GM23338 (cell line): ENCODE results near the gene GFRA4. TPM values are rescaled to one million over a fixed set of nuclear protein-coding genes. Genes with fewer than 3 reads are reported as not detected.

Experiments
- ATAC-seq: fragments of 200-7000 bp; cut with Tn5 transposase; 3 replicates; pipeline ENCODE4 v1.9.1; 2020
- DNase-seq: peaks from one replicate; pipeline ENCODE4 v3.0.0-alpha.2; 2015; ENCODE audit warnings: low spot score
- H2AFZ ChIP-seq: fragments of 200-600 bp; sonication (generic); 2 replicates; pipeline ENCODE4 v1.8.0; 2016; ENCODE audit warnings: antibody characterized with exemption, mild to moderate bottlenecking, moderate library complexity
- H3F3A ChIP-seq: fragments of 200-600 bp; sonication (generic); replicated peaks from 2 replicates; pipeline ENCODE4 v1.8.0; 2017; ENCODE audit warnings: antibody characterized with exemption, mixed run types, low read depth
- H3K27ac ChIP-seq: fragments of 200-600 bp; sonication (generic); 2 replicates; pipeline ENCODE4 v1.6.1; 2016; ENCODE audit warnings: low read depth
- H3K27me3 ChIP-seq: fragments of 200-600 bp; sonication (generic); 2 replicates; pipeline ENCODE4 v1.8.0; 2016; ENCODE audit warnings: mild to moderate bottlenecking, mixed run types, moderate library complexity; ENCODE audit not compliant: insufficient read depth
- H3K36me3 ChIP-seq: fragments of 200-600 bp; sonication (generic); 2 replicates; pipeline ENCODE4 v1.8.0; 2016; ENCODE audit warnings: mild to moderate bottlenecking; ENCODE audit not compliant: insufficient read depth
- H3K4me1 ChIP-seq: fragments of 200-600 bp; sonication (generic); 2 replicates; pipeline ENCODE4 v1.8.0; 2016; ENCODE audit warnings: mild to moderate bottlenecking, moderate library complexity; ENCODE audit not compliant: insufficient read depth
- H3K4me2 ChIP-seq: fragments of 200-600 bp; sonication (generic); 2 replicates; pipeline ENCODE4 v1.7.1; 2017; ENCODE audit warnings: mixed run types
- H3K4me3 ChIP-seq: fragments of 200-600 bp; sonication (generic); 2 replicates; pipeline ENCODE4 v1.6.1; 2016; ENCODE audit warnings: mixed run types
- H3K79me2 ChIP-seq: fragments of 200-600 bp; sonication (generic); replicated peaks from 2 replicates; pipeline ENCODE4 v1.8.0; 2017; ENCODE audit warnings: mild to moderate bottlenecking; ENCODE audit not compliant: insufficient read depth
- H3K9me2 ChIP-seq: fragments of 200-600 bp; sonication (generic); 2 replicates; pipeline ENCODE4 v1.8.0; 2017; ENCODE audit not compliant: insufficient read depth
- H4K20me1 ChIP-seq: fragments of 200-600 bp; sonication (generic); replicated peaks from 2 replicates; pipeline ENCODE4 v1.8.0; 2017; ENCODE audit warnings: mild to moderate bottlenecking; ENCODE audit not compliant: insufficient read depth
- H3K27ac Mint-ChIP-seq: 2 replicates; pipeline ENCODE4 v1.8.0; 2020; ENCODE audit warnings: inconsistent platforms, mild to moderate bottlenecking, moderate library complexity, mixed read lengths
- H3K27me3 Mint-ChIP-seq: 3 replicates; pipeline ENCODE4 v1.8.0; 2022; ENCODE audit warnings: low read depth, mild to moderate bottlenecking, moderate library complexity, mixed read lengths, inconsistent platforms; ENCODE audit not compliant: insufficient read depth, poor library complexity
- H3K36me3 Mint-ChIP-seq: 3 replicates; pipeline ENCODE4 v1.8.0; 2021; ENCODE audit warnings: low read depth, mild to moderate bottlenecking, inconsistent platforms, moderate library complexity, mixed read lengths
- H3K4me1 Mint-ChIP-seq: 3 replicates; pipeline ENCODE4 v1.8.0; 2020; ENCODE audit warnings: mild to moderate bottlenecking, inconsistent platforms, mixed read lengths
- H3K4me3 Mint-ChIP-seq: 3 replicates; pipeline ENCODE4 v1.8.0; 2021; ENCODE audit warnings: moderate library complexity, mild to moderate bottlenecking, inconsistent platforms, mixed read lengths
- H3K9me3 Mint-ChIP-seq: 3 replicates; pipeline ENCODE4 v1.8.0; 2020; ENCODE audit warnings: moderate library complexity, mild to moderate bottlenecking, inconsistent platforms, mixed read lengths
- CREB1 ChIP-seq: fragments of 250-450 bp; sonication (Bioruptor Pico); IDR thresholded peaks from 2 replicates; pipeline ENCODE4 v1.5.0; 2020; ENCODE audit warnings: low read depth, mild to moderate bottlenecking, moderate library complexity
- CTCF ChIP-seq, 2 experiments: fragments of 200-600 bp in 1 of 2; sonication (generic) in 1 of 2; conservative IDR thresholded peaks; 2 replicates each; pipeline versions ENCODE4 v1.5.1 to v1.6.1; 2016 to 2017; ENCODE audit warnings: antibody characterized with exemption in 2 of 2, low read depth in 2 of 2, mild to moderate bottlenecking in 2 of 2, moderate library complexity in 1 of 2
- ETS1 ChIP-seq: IDR thresholded peaks from 2 replicates; pipeline ENCODE4 v1.6.1; 2016; ENCODE audit warnings: antibody characterized with exemption
- EZH2phosphoT487 ChIP-seq: fragments of 200-600 bp; sonication (generic); IDR thresholded peaks from one replicate; pipeline ENCODE4 v1.8.1; 2018; ENCODE audit warnings: antibody characterized with exemption; ENCODE audit not compliant: unreplicated experiment
- JUNB ChIP-seq: IDR thresholded peaks from one replicate; pipeline ENCODE4 v1.6.1; 2016; ENCODE audit warnings: antibody characterized with exemption; ENCODE audit not compliant: unreplicated experiment
- ZNF114 ChIP-seq: fragments of 250-450 bp; sonication (Bioruptor Pico); IDR thresholded peaks from 2 replicates; pipeline ENCODE4 v1.5.0; 2020; ENCODE audit warnings: mild to moderate bottlenecking, moderate library complexity
- ZNF462 ChIP-seq: fragments of 250-450 bp; sonication (Bioruptor Pico); IDR thresholded peaks from 2 replicates; pipeline ENCODE4 v1.5.0; 2020; ENCODE audit warnings: mild to moderate bottlenecking, moderate library complexity
- polyA plus RNA-seq: library from polyadenylated mRNA; unstranded; fragments of >200 nt; fragmentation: Nextera tagmentation; extraction: Ambion mirVana; gene quantifications from 2 replicates; pipeline ENCODE4 v1.2.1, GENCODE V29; 2016
- total RNA-seq: library from RNA; depleted of rRNA; stranded (reverse); fragments of >200 nt; shearing (Covaris generic); gene quantifications from 2 replicates; pipeline ENCODE4 v1.2.3, GENCODE V29; 2014

Gene GFRA4
- total and polyA plus RNA-seq, 2 experiments from 2014 or later = not detected

GRCh38 chr20:3647473-3647872 lies 15.7 kb downstream of the GFRA4 start:
- H3K79me2 ChIP-seq = no peaks in the 10 kb centered on the region
- no peak overlapping the region for H3K4me2 ChIP-seq
- H3K27me3 ChIP-seq = no peaks in the 10 kb centered on the region
- H3F3A ChIP-seq = no peaks in the 10 kb centered on the region
- H4K20me1 ChIP-seq = no peaks in the 10 kb centered on the region
- ATAC-seq (no peak), DNase-seq (no peak)
- H3K4me3 Mint-ChIP-seq = no peak overlapping the region
- H3K27ac ChIP-seq = no peak overlapping the region
- no peaks in the 10 kb centered on the region for H3K9me2 ChIP-seq
- no peaks in the 10 kb centered on the region for H3K4me1 ChIP-seq
- H3K36me3 Mint-ChIP-seq = no peaks in the 10 kb centered on the region; the same call in 2 of the 3 replicates
- H3K9me3 Mint-ChIP-seq = no peaks in the 10 kb centered on the region
- peaks cover 1% of the 10 kb centered on the region for H3K27me3 Mint-ChIP-seq
- no peak overlapping the region for H2AFZ ChIP-seq
- H3K36me3 ChIP-seq = no peaks in the 10 kb centered on the region
- H3K27ac Mint-ChIP-seq = 0 out of 2 replicates have a peak overlapping the region, but pooled peaks have one; percentile 7
- no peak for TF ChIP-seq ZNF462 (CRISPR knock-in tag)
- TF ChIP-seq EZH2phosphoT487 = no peak
- TF ChIP-seq JUNB = no peak
- no peak for TF ChIP-seq ZNF114 (CRISPR knock-in tag)
- TF ChIP-seq CREB1 = no peak
- no peak overlapping the region for H3K4me3 ChIP-seq
- peaks cover 4% of the 10 kb centered on the region; the same call in 2 of the 3 replicates for H3K4me1 Mint-ChIP-seq

- no peaks in the 10 kb centered on the region for H3K4me1 ChIP-seq
- Mint-ChIP-seq H3K4me3 (no peak overlapping the region), H3K27ac (no peak overlapping the region), H3K27me3 (peaks cover 3% of the 10 kb centered on the region), H3K4me1 (peaks cover 4% of the 10 kb centered on the region; the same call in 2 of the 3 replicates), H3K9me3 (no peaks in the 10 kb centered on the region), H3K36me3 (no peaks in the 10 kb centered on the region; the same call in 2 of the 3 replicates)
- H3F3A ChIP-seq = no peaks in the 10 kb centered on the region
- no peaks in the 10 kb centered on the region for H4K20me1 ChIP-seq
- ATAC-seq (no peak; the same call in 1 of the 3 replicates), DNase-seq (no peak)
- H3K36me3 ChIP-seq = no peaks in the 10 kb centered on the region
- H3K9me2 ChIP-seq = no peaks in the 10 kb centered on the region
- H3K27ac ChIP-seq = no peak overlapping the region
- no peaks in the 10 kb centered on the region for H3K27me3 ChIP-seq
- TF ChIP-seq CTCF (conservative IDR thresholded peaks at IDR 0.05; ENCODE audit: low read depth in 2 of 2) (peak in 1 of 2 experiments; percentile 18; a peak in 1 of 4 replicates), ETS1 (no peak)
- H3K4me3 ChIP-seq = no peak overlapping the region
- no peak overlapping the region for H2AFZ ChIP-seq
- no peak overlapping the region for H3K4me2 ChIP-seq
- H3K79me2 ChIP-seq = no peaks in the 10 kb centered on the region
Measured at GRCh38 chr20:3646651-3647050, 16.5 kb downstream of the GFRA4 start.
